DOHH2 (cell line): ENCODE measurements around the gene NCKAP5.

ENCODE experiments used
- H3F3A ChIP-seq: fragments of 200-600 bp; sonication (generic), shearing (Covaris generic); 2 replicates; pipeline ENCODE4 v1.6.0; 2016; ENCODE audit warnings: antibody characterized with exemption, mild to moderate bottlenecking; ENCODE audit not compliant: control insufficient read depth, insufficient read depth
- H3K27ac ChIP-seq: fragments of 200-600 bp; sonication (generic); 2 replicates; pipeline ENCODE4 v1.5.1; 2014; ENCODE audit warnings: low read depth, mild to moderate bottlenecking, low read length, moderate library complexity
- H3K27me3 ChIP-seq: fragments of 200-600 bp; sonication (generic); 2 replicates; pipeline ENCODE4 v1.6.1; 2014; ENCODE audit warnings: mild to moderate bottlenecking, low read length, mixed read lengths; ENCODE audit not compliant: control insufficient read depth
- H3K36me3 ChIP-seq: fragments of 200-600 bp; sonication (generic); 2 replicates; pipeline ENCODE4 v1.6.1; 2014; ENCODE audit warnings: mild to moderate bottlenecking, low read length, moderate library complexity, mixed read lengths; ENCODE audit not compliant: control insufficient read depth
- H3K4me1 ChIP-seq: fragments of 200-600 bp; sonication (generic); 2 replicates; pipeline ENCODE4 v1.6.1; 2014; ENCODE audit warnings: mild to moderate bottlenecking, low read length, mixed read lengths; ENCODE audit not compliant: control insufficient read depth
- H3K4me2 ChIP-seq: fragments of 200-600 bp; sonication (generic); 2 replicates; pipeline ENCODE4 v1.6.0; 2014; ENCODE audit warnings: mild to moderate bottlenecking, low read length, moderate library complexity
- H3K4me3 ChIP-seq: fragments of 200-600 bp; sonication (generic); 2 replicates; pipeline ENCODE4 v1.5.1; 2014; ENCODE audit warnings: mild to moderate bottlenecking, low read length, mixed read lengths
- H3K79me2 ChIP-seq: fragments of 200-600 bp; sonication (generic); 2 replicates; pipeline ENCODE4 v1.6.1; 2014; ENCODE audit warnings: mild to moderate bottlenecking, low read length, mixed read lengths; ENCODE audit not compliant: control insufficient read depth
- H3K9me2 ChIP-seq: fragments of 200-600 bp; sonication (generic); replicated peaks from 2 replicates; pipeline ENCODE4 v1.6.1; 2014; ENCODE audit warnings: mild to moderate bottlenecking, low read length, mixed read lengths; ENCODE audit not compliant: control insufficient read depth
- H3K9me3 ChIP-seq: fragments of 200-600 bp; sonication (generic); 2 replicates; pipeline ENCODE4 v1.6.1; 2014; ENCODE audit warnings: antibody characterized with exemption, low read length, mixed read lengths; ENCODE audit not compliant: control insufficient read depth, insufficient read depth
- H4K20me1 ChIP-seq: fragments of 200-600 bp; sonication (generic); 2 replicates; pipeline ENCODE4 v1.6.0; 2014; ENCODE audit warnings: low read depth, mild to moderate bottlenecking, antibody characterized with exemption, low read length, moderate library complexity; ENCODE audit not compliant: control insufficient read depth, insufficient read depth
- EZH2phosphoT487 ChIP-seq: fragments of 200-600 bp; sonication (generic); IDR thresholded peaks from 2 replicates; pipeline ENCODE4 v1.6.1; 2017; ENCODE audit warnings: borderline replicate concordance, mild to moderate bottlenecking, antibody characterized with exemption, low read length, moderate library complexity, mixed read lengths
- TF ChIP-seq, protein P1 (sequence below): fragments of 200-600 bp; sonication (generic); IDR thresholded peaks from one replicate; pipeline ENCODE4 v1.5.1; 2014; ENCODE audit warnings: antibody characterized with exemption, mild to moderate bottlenecking, low read depth, low read length; ENCODE audit not compliant: poor library complexity, severe bottlenecking

The NCKAP5 gene

DNA sequence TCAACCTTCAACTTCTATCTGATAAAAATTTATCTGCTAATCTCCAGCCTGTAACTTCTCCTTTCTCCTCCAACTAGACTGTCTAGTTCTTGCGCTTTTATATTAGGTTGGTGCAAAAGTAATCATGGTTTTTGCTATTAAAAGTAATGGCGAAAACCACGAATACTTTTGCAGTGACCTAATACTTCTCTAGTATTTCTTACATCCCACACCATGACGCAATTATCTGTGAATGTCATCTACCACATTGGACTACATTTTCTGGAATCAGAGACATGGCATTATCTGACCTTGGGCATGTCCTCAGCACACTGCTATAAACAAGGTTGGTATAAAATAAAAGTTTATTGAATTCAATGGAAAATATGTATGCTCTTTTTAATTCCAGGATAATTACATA lies 528.1 kb downstream of the NCKAP5 start:
- no peak overlapping the region for H3K27ac ChIP-seq
- H3K4me1 ChIP-seq, result no peaks in the 10 kb centered on the region
- no peaks in the 10 kb centered on the region for H3K9me2 ChIP-seq
- no peaks in the 10 kb centered on the region for H3K27me3 ChIP-seq
- no peak overlapping the region for H3K4me3 ChIP-seq
- no peaks in the 10 kb centered on the region for H3F3A ChIP-seq
- H4K20me1 ChIP-seq, result no peaks in the 10 kb centered on the region
- TF ChIP-seq EZH2phosphoT487, result no peak
- TF ChIP-seq, protein P1, sequence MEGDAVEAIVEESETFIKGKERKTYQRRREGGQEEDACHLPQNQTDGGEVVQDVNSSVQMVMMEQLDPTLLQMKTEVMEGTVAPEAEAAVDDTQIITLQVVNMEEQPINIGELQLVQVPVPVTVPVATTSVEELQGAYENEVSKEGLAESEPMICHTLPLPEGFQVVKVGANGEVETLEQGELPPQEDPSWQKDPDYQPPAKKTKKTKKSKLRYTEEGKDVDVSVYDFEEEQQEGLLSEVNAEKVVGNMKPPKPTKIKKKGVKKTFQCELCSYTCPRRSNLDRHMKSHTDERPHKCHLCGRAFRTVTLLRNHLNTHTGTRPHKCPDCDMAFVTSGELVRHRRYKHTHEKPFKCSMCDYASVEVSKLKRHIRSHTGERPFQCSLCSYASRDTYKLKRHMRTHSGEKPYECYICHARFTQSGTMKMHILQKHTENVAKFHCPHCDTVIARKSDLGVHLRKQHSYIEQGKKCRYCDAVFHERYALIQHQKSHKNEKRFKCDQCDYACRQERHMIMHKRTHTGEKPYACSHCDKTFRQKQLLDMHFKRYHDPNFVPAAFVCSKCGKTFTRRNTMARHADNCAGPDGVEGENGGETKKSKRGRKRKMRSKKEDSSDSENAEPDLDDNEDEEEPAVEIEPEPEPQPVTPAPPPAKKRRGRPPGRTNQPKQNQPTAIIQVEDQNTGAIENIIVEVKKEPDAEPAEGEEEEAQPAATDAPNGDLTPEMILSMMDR, result no peak
- no peaks in the 10 kb centered on the region for H3K79me2 ChIP-seq
- no peaks in the 10 kb centered on the region for H3K36me3 ChIP-seq
- no peak overlapping the region for H3K4me2 ChIP-seq
- no peaks in the 10 kb centered on the region for H3K9me3 ChIP-seq

DNA sequence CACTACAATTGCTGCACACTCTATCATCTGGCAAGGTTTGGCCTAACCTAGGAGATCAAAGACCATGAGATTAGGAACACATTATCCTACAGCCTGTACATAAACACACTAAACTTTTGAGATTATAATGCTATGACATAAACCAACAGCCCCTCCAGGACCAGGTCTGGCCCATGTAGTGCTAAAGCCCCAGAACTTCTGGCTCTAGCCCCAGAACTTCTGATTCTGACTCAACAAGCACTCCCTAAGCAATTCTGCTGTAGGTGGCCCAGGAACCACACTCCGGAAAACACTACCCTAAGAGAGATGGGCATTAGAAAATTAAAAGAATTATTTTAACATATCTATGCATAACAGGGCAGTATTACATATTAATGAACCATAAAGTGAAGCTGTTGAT lies 528.7 kb downstream of the NCKAP5 start:
- Histone ChIP-seq H3F3A (no peaks in the 10 kb centered on the region), H3K4me3 (no peak overlapping the region), H4K20me1 (no peaks in the 10 kb centered on the region), H3K9me2 (no peaks in the 10 kb centered on the region), H3K4me1 (no peaks in the 10 kb centered on the region), H3K27me3 (no peaks in the 10 kb centered on the region), H3K27ac (no peak overlapping the region), H3K36me3 (no peaks in the 10 kb centered on the region), H3K9me3 (no peaks in the 10 kb centered on the region), H3K4me2 (no peak overlapping the region), H3K79me2 (no peaks in the 10 kb centered on the region)
- no peak for TF ChIP-seq EZH2phosphoT487
- TF ChIP-seq, protein P1, result no peak

DNA sequence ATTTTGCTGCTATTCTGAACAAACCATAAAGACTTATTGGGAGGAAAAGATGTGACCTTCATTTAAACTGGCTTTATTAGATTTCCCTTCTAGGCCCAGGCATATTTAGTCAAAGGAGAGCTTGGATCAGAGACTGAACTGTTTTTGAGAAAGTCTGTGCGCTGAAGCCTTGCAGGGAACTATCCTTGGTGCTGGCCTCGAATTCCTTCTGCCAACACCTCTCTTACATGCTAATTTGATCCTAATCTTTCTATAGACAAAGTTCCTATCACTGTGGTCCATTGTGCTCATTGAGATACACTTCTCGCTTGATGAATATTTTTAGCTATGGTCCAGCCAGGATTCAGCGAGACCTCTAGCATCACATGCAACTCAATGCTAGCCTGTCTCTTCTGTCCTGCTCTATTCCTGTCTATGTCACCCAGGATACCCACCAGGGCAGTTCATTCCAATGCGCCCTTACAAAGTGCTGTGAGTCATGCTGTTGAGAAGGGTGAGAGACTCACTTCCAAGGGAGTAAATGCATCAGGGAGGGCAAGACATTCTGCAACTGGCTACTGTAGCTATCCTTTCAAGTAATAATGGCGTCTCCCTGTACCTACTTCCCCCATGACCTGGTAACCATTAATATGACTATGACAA lies 541.6 kb downstream of the NCKAP5 start:
- Histone ChIP-seq H4K20me1 (no peaks in the 10 kb centered on the region), H3K27ac (no peak overlapping the region), H3K36me3 (no peaks in the 10 kb centered on the region), H3K4me1 (no peaks in the 10 kb centered on the region), H3F3A (no peaks in the 10 kb centered on the region), H3K79me2 (no peaks in the 10 kb centered on the region), H3K9me2 (no peaks in the 10 kb centered on the region), H3K4me3 (no peak overlapping the region), H3K4me2 (no peak overlapping the region), H3K9me3 (no peaks in the 10 kb centered on the region), H3K27me3 (no peaks in the 10 kb centered on the region)
- TF ChIP-seq, protein P1, result no peak
- TF ChIP-seq EZH2phosphoT487, result no peak
